ENCODE measurements around the gene LILRA6.
"Not testable (repeated sequence)": the region's sequence is repeated elsewhere in the genome, so short reads cannot be mapped to it uniquely, and the experiment has no call there.

DNA sequence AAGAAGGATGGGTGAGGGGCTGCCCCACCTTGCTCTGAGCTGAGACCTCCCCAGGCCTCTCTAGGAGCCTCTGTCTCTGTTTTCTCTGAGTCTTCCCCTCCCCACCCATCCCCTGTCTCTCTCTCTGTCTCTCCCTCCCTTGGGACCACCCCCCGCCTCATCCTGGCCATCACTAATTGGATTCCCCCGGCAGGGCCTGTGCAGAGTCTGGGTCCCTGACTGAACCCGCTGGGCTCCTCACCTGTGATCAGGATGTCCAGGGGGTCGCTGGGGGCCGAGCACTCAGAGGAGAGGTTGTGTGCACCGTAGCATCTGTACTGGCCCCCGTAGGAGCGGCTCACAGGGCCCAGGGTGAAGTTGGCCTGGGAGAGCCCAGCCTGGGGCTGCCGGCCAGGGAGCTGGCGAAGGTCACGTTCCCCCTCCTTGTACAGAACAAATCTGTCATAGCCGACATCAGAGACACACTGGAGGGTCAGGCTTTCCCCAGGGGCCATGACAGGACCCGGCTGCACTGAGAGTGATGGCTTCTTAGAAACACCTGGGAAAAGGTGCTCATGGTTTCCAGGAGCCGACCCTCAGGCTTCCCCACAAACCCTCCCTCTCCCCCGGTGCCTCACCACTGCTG lies 36.1 kb upstream of the LILRA6 start:
- not testable (repeated sequence) for TF ChIP-seq BHLHE40 (IDR thresholded peaks at IDR 0.05; ENCODE audit: borderline replicate concordance); SUZ12 (IDR thresholded peaks at IDR 0.05); ARNT (IDR thresholded peaks at IDR 0.05); FOXA1 (IDR thresholded peaks at IDR 0.05); ELF4 (IDR thresholded peaks at IDR 0.05); FOXK2 (IDR thresholded peaks at IDR 0.05); FOXM1 (IDR thresholded peaks at IDR 0.05; ENCODE audit: borderline replicate concordance); LEF1 (IDR thresholded peaks at IDR 0.05; ENCODE audit: borderline replicate concordance); SP1 (IDR thresholded peaks at IDR 0.05)
- TF ChIP-seq, protein P1, sequence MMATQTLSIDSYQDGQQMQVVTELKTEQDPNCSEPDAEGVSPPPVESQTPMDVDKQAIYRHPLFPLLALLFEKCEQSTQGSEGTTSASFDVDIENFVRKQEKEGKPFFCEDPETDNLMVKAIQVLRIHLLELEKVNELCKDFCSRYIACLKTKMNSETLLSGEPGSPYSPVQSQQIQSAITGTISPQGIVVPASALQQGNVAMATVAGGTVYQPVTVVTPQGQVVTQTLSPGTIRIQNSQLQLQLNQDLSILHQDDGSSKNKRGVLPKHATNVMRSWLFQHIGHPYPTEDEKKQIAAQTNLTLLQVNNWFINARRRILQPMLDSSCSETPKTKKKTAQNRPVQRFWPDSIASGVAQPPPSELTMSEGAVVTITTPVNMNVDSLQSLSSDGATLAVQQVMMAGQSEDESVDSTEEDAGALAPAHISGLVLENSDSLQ (IDR thresholded peaks at IDR 0.05), result not testable (repeated sequence)

Data from HEK293T (cell line).